AG04449 (cell line): ENCODE data around the gene KIF25.

Experiments used
- CTCF ChIA-PET: fragments of 350-600 bp; formaldehyde crosslinking; extraction: SDS; loops from one replicate; lab custom pipeline; 2021; ENCODE audit warnings: antibody characterized with exemption; lab: Yijun Ruan, JAX
- POLR2A ChIA-PET: fragments of 400-600, 350-600 bp; formaldehyde crosslinking; extraction: SDS; loops from one replicate; lab custom pipeline; 2020; ENCODE audit warnings: antibody characterized with exemption, inconsistent platforms; lab: Yijun Ruan, JAX
- DNase-seq: peaks from one replicate; pipeline ENCODE4 v3.0.0-alpha.2; 2010; ENCODE audit warnings: low read depth, low spot score
- H3K4me3 ChIP-seq: 2 replicates; pipeline ENCODE4 v1.5.1; 2011; ENCODE audit warnings: low read depth, mild to moderate bottlenecking, control low read depth, low read length
- CTCF ChIP-seq: IDR thresholded peaks from one replicate; pipeline ENCODE4 v1.5.1; 2011; ENCODE audit warnings: mild to moderate bottlenecking, moderate library complexity, low read length, control low read depth, inconsistent platforms; ENCODE audit not compliant: insufficient read depth; ENCODE audit errors: missing control alignments

The KIF25 gene

GRCh38 chr6:168016176-168016620 is 18.7 kb downstream of the KIF25 start:
- ChIA-PET POLR2A (no interaction called here), CTCF (interaction anchor here (0.9 kb wide), 1 partner anchor 17 kb away, joined by 3 read pairs; no protein-coding TSS in a partner anchor)
- no peak for TF ChIP-seq CTCF
- H3K4me3 ChIP-seq: no peak overlapping the region
- DNase-seq: no peak

- DNase-seq: no peak
- H3K4me3 ChIP-seq: no peak overlapping the region
- ChIA-PET CTCF (no interaction called here), POLR2A (no interaction called here)
- TF ChIP-seq CTCF: no peak
These were observed 19.5 kb downstream of the KIF25 start for GRCh38 chr6:168016721-168017525.

- DNase-seq: no peak
- no peak for TF ChIP-seq CTCF
- ChIA-PET POLR2A (no interaction called here), CTCF (no interaction called here)
- no peak overlapping the region for H3K4me3 ChIP-seq
These were observed 20.2 kb downstream of the KIF25 start for GRCh38 chr6:168017629-168018028.

DNA sequence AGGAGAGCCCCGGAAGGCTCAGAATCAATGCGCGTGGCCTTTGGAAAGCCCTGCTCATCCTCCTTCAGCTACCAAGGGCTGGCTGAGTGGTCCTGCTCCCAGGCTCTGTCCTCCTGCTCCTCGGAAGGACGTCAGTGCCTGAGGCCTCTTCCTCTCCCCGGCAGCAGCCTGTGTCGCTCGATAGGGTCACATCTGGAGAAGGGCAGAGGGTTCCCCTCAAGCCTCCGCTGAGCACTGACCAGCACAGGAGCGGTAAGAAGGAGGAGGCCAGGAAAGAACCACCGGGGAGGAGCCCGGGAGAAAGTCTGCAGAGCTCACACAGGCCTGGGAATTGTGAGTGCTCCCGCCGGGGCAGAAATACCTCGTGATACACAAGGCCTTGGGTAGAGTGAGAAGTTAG is 21.2 kb downstream of the KIF25 start:
- no peak overlapping the region for H3K4me3 ChIP-seq
- no peak for TF ChIP-seq CTCF
- CTCF ChIA-PET: no interaction called here
- POLR2A ChIA-PET: no interaction called here
- no peak for DNase-seq

DNA sequence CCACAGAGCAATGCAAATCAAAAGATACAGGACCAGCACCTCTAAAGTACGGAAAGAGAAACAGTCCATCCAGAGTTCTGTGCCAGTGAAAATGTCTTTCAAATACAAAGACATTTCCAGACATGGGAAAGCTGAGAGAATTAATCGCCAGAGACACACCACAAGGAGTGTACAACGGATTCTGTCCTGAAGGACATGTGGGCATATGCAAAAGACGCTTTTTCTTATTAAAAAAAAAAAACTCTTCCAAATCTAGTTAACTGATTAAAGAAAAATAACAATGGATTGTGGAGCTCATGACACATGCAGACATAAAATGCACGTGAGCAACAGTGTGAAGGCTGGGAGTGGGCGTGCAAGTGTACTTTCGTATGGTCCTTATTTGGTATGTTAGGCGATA is 22.8 kb downstream of the KIF25 start:
- no peak overlapping the region for H3K4me3 ChIP-seq
- ChIA-PET CTCF (interaction anchor here (0.9 to 1.2 kb wide), 2 partner anchors 12 to 14 kb away, joined by 3 to 5 read pairs; no protein-coding TSS in a partner anchor), POLR2A (no interaction called here)
- TF ChIP-seq CTCF: no peak
- no peak for DNase-seq

GRCh38 chr6:168021581-168021980 is 24.1 kb downstream of the KIF25 start:
- CTCF ChIA-PET: no interaction called here

More at GRCh38 chr6:168021581-168021980, 24.1 kb downstream of the KIF25 start:
- POLR2A ChIA-PET: no interaction called here
- no peak for TF ChIP-seq CTCF
- DNase-seq: no peak
- no peak overlapping the region for H3K4me3 ChIP-seq
